ENCODE data around the gene RICTOR.

RICTOR gene

DNA sequence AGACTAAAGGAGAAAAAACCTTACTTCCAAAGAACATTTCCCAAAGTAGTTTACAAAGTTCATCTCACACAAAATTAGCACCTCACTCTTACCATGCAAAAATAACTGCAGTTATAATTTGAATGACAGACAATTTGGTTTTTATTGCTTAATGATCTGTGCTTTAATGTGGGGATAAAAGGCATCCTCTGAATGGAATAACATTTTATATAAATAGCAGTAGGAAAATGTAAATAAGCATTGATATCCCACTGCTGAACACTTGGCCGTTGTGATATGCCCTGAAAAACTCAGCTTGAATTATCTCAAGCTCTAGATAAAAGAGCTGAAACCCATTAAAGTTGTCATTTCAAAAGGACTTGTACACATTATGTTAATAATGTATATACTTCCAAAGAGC is 135.2 kb downstream of the RICTOR start:
- no peak for DNase-seq (ENCODE audit: low read depth)

GRCh38 chr5:38938424-38938823 is 135.8 kb downstream of the RICTOR start:
- DNase-seq (ENCODE audit: low read depth) = no peak

DNA sequence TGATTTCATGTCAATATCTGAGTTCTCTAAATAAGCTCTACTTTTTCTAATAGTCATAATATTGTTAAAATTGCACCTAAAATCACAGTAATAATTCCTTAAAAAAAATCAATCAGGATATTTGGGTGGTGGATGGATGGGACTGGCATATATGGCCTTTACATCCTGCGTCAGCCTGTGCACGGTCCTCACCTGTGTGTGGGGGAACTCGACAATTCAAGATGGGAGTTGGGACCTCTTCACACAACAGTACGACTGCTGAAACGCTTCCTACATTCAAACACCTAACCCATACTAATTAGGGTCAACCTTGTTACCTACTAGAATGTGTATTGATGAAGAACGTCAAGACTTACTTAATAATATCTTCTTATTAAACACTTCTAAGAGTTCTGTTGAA is 137.9 kb downstream of the RICTOR start:
- DNase-seq (ENCODE audit: low read depth) = no peak

DNA sequence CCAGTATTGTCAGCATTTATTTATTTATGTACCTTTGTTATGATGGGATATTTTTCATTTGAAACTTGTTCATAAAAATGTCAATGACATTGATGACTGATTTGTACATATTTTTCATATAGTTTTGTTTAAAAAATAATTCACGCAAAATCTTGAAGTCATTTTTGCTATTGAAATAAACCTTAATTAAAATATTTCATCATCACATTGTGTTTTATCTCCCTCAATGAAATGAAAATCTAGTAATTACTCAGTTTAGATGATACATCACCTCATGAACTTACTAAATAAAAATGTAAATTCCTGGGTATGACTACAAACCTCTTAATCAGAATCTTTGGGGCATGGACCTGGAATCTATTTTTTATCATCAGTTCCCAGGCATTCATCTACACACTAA is 138.8 kb downstream of the RICTOR start:
- DNase-seq (ENCODE audit: low read depth) = no peak

GRCh38 chr5:38932854-38933408 is 141.3 kb downstream of the RICTOR start:
- no peak for DNase-seq (ENCODE audit: low read depth)

- no peak for DNase-seq (ENCODE audit: low read depth)
Measured at GRCh38 chr5:38931731-38932130, 142.5 kb downstream of the RICTOR start.

DNA sequence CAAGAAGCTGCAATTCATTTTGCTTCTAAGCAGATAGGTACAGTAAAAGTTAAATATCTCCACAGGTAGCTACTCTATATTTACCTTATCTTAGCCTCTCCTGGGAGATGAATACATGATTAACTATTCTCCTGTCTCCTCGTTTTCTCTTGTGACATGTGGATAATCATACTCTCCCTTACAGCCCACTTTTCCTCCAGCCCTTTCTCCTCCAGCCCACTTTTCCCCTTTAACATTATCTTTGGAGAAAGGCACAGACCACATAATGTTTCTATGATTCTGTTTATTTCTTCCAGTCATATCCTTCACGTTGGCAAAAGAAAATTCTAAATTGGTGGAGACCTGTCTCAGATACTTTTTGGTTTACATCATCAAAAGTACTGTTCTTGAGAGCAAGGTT is 144.4 kb downstream of the RICTOR start:
- no peak for DNase-seq (ENCODE audit: low read depth)

DNA sequence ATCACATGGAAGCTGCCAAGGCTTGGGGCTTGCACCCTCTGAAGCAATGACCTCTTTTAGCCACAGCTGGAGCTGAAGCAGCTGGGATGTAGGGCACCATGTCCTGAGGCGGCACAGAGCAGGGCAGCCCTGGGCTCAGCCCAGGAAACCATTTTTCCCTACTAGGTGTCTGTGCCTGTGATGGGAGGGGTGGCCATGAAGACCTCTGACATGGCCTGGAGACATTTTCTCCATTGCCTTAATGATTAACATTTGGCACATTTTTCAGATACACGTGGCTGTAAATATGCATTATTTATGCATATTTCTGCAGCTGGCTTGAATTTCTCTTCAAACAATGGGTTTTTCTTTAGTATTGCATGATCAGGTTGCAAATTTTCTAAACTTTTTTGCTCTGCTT is 146.7 kb downstream of the RICTOR start:
- DNase-seq (ENCODE audit: low read depth) = no peak

DNA sequence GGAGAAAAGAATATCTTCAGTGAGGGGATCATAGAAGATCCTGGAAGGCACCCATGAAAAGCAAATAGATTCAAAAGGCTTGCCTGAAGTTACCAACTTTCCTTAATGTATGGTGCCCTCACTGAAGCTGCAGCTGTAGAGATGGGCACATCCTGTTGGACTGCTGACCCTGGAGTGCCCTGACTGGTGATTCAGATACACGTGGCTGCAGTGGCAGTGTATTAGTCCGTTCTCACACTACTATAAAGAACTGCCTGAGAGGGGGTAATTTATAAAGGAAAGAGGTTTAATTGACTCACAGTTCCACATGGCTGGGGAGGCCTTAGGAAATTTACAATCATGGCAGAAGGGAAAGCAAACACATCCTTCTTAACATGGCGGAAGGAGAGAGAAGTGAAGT is 148.1 kb downstream of the RICTOR start:
- no peak for DNase-seq (ENCODE audit: low read depth)

DNA sequence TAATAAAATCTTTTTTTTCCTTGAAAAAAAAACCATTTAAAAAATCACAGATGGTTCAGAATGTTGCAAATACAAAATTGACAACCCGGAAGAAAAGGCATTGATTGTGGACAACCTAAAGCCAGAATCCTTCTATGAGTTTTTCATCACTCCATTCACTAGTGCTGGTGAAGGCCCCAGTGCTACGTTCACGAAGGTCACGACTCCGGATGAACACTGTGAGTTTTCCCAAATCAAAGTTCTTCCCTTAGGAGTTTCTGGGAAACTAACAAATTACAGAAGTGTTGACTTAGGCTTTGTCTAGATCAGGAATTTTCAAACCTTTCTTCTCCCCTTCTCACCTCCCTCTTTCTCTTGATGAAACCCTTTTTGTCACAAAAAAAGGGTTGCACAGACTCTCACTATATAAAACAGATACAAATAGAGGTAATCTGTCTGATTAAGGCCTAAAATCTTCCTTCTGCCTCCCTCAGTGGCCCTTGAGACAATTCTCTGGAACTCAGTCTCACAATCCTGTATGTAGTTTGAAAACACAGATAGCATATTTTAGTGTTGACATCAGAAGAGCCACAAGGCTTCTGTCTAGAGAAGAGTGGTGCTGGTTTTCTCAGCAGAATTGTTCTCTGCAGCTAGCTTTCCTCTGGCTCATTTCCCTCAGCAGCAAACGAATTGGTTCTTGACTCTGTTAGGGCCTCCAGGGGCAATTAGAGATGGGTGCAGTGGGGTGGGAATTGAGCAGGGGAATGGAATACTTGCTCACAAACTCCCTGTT is 148.9 kb downstream of the RICTOR start:
- no peak for DNase-seq (ENCODE audit: low read depth)

- DNase-seq (ENCODE audit: low read depth) = no peak
Measured at GRCh38 chr5:38923661-38924451, 150.3 kb downstream of the RICTOR start.

- DNase-seq (ENCODE audit: low read depth) = no peak
Measured at GRCh38 chr5:38922199-38922598, 152.0 kb downstream of the RICTOR start.

DNA sequence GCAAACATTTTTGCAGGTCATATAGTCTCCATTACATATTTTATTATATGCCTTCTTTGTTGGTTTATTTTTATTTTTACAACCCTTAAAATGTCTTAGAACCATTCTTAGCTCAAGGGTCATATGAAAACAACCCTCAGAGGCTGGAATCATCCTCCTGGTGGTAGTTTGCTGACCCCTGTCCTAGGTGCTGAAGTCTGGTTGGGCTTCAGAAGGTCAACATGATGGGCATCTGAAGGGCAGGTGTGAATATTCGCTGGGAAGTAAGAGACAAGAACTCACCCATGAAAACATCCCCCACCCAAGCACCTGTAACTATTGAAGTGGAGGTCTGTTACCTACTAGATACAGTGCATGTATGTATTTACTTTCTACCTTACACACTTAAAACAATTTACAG is 153.0 kb downstream of the RICTOR start:
- DNase-seq (ENCODE audit: low read depth) = no peak

DNA sequence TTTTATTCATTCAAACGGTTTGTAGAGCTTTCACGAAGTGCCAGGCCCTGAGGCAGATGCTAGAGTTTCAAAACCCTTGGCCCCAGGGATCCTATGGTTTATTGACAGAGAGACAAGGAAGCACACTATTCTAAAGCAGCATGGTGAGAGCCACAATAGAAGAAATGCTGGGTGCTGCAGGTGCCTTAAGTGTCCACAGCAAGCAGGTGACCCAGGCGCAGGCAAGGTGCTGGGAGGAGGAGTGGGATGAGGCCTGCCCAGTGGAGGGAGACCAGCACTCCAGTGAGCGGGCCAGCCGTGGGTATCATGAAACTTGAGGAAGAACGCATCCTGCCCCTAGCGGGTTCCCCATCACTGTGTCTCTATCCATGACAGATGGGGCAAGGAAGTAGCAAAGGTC is 157.4 kb downstream of the RICTOR start:
- no peak for DNase-seq (ENCODE audit: low read depth)

DNA sequence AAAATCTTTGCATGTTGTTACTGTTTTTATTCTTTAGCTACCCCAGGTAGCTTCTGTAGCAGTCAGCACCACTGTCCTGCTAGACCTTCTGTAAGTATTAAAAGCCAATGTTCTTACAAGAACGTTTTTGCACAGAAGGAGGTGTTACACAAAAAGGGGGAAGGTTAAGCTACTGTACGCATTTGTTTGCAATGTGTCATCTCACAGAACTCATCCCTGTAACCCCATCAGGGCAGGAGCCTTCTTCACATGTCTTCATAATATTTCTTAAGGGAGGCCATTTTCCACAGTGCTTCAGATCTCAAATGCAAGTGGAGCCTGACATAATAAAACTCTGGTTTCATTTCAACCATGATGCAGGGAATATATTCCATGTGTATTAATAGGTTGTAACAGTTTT is 160.5 kb downstream of the RICTOR start:
- DNase-seq (ENCODE audit: low read depth) = no peak

DNA sequence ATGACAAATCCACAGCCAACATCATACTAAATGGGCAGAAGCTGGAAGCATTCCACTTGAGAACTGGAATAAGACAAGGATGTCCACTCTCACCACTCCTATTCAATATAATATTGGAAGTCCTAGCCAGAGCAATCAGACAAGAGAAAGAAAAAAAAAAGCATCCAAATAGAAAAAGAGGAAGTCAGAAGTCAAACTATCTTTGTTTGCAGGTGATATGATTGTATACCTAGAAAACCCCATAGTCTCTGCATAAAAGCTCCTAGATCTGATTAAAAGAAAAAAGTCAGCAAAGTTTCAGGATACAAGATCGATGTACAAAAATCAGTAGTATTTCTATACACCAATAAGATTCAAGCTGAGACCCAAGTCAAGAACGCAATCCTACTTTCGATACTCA is 162.3 kb downstream of the RICTOR start:
- no peak for DNase-seq (ENCODE audit: low read depth)

DNA sequence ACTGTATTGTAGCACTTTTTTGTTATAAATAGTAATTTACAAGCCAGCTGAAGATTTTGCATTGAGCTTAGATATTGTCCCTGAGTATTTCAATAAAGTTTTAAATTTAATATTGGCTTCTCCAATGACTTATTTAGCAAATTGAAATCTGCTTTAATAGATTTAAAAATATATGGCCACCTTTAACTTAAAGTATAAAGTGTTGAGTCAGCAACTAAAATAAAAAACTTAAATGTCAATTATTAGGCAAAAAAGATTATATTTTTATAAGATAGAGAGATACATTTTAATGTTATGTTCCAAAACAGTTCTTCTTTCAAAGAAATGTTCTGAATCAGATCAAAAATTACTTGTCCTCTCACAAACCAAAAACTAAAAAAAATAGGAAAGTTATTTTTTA is 167.7 kb downstream of the RICTOR start:
- no peak for DNase-seq (ENCODE audit: low read depth)

DNA sequence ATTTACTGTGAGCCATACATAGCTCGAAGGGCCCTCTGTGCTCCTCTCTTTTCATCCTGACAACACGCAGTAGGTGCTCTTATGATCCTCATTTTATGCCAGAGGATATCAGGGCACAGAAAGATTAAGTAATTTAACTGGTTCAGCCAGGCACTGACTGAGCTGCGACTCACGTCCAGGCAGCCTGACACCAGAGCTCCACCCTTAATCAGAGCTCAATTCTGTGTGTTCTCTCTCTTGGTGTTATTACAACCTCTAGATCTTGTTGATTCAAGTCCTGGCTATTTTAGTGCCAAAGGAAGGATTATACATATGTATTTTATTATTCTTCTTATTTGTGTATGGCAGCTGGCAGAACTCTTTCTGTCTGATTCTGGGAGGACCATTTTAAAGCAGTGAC is 168.7 kb downstream of the RICTOR start:
- DNase-seq (ENCODE audit: low read depth) = no peak

DNA sequence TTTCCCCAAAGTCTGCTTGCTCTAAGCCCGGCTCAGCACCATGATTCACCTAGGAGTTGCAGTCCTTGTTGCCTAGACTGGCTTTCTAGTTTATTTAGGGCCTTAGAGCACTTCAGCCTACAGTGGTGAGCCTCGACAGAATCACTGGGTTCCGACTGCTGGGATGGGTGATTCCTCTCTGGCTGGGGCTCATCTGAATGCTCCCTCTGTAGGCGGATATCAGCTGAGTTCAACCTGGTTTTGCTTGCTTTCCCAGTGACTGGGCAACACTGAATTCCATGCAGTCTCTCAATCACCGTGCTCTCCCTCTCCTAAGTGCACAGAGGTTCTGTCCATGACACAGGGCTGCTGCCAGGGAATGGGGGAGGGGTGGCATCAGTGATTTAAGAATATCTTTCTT is 174.3 kb downstream of the RICTOR start:
- no peak for DNase-seq (ENCODE audit: low read depth)

- no peak for DNase-seq (ENCODE audit: low read depth)
Measured at GRCh38 chr5:38896760-38897159, 177.4 kb downstream of the RICTOR start.

- DNase-seq (ENCODE audit: low read depth) = no peak
Measured at GRCh38 chr5:38892363-38892762, 181.8 kb downstream of the RICTOR start.

DNA sequence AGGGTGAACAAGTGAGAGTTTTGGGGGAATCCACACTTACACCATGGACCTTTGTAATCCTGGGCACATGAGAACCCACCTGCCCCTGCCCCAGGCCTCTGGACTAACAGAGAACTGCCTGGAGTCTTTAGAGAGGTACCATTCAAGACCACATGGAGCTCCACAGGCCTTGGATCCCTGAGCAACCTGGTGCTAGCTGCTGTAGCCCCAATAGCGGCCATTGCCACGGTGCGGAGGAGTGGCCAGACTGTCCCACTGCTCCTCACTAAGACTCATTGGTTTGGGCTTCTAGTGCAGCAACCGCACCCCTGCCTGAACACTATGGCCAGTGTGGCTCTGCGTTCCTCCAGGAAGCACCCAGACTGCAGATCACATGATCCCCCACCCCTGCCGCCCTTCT is 182.6 kb downstream of the RICTOR start:
- no peak for DNase-seq (ENCODE audit: low read depth)

- DNase-seq (ENCODE audit: low read depth) = no peak
Measured at GRCh38 chr5:38889424-38889823, 184.8 kb downstream of the RICTOR start.

Data from activated T-helper 9 cell treated with anti-CD3 and anti-CD28 coated beads, Interleukin-2, amount 50 U/mL, for 16 hours (primary cell).